H1 (cell line): ENCODE data around the gene BBS2. TPM values are rescaled to one million over a fixed set of nuclear protein-coding genes. Genes with fewer than 3 reads are reported as not detected.

ENCODE experiments used
- POLR2A ChIP-seq, 2 experiments: IDR thresholded peaks; 1 replicate in 1 of 2; 2 replicates in 1 of 2; pipeline ENCODE4 v1.6.1; 2011; ENCODE audit warnings: low read depth in 2 of 2, low read length in 2 of 2, mild to moderate bottlenecking in 2 of 2; ENCODE audit errors: control extremely low read depth in 1 of 2
- YY1 ChIP-seq: IDR thresholded peaks from 2 replicates; pipeline ENCODE4 v1.6.1; 2011; ENCODE audit warnings: low read depth, mild to moderate bottlenecking, low read length
- polyA plus RNA-seq, 7 experiments: library from polyadenylated mRNA; depleted of rRNA in 3 of 7; stranded (reverse) in 5 of 7; unstranded in 2 of 7; fragments of >200 nt in 5 of 7; fragments of 200-250 nt in 2 of 7; gene quantifications; 1 replicate in 5 of 7; 2 replicates in 1 of 7; 4 replicates in 1 of 7; pipeline versions ENCODE4 v1.2.1 to v1.2.3, GENCODE V29; 2011 to 2013; ENCODE audit warnings: missing spikeins in 2 of 7, mixed read lengths in 2 of 7
- total RNA-seq: library from RNA; stranded (reverse); fragmentation: NEBNext Ultra II Directional; extraction: Animal tissue kit (Norgen Biotek cat#: 25700); gene quantifications from 2 replicates; pipeline ENCODE4 v1.2.1, GENCODE V29; 2021

Gene BBS2
- total and polyA plus RNA-seq, 2 of the 8 experiments (the other 6 are each of a cell fraction or from before 2014, with no cell fraction given) = 12.3 to 15.1 TPM

GRCh38 chr16:56462064-56462796, 57.6 kb downstream of the BBS2 start (continued):
- TF ChIP-seq YY1 = no peak
- TF ChIP-seq POLR2A (IDR thresholded peaks at IDR 0.05; ENCODE audit: control extremely low read depth in 1 of 2, low read depth in 2 of 2, low read length in 2 of 2) = no peak
